C4-2B (cell line): ENCODE measurements around the gene UGT1A6.

Experiments
- H3K27ac ChIP-seq: fragments of 450-650 bp; 2 replicates; pipeline ENCODE4 v1.5.1; 2017
- ZFX ChIP-seq: fragments of 450-650 bp; IDR thresholded peaks from 2 replicates; pipeline ENCODE4 v1.6.1; 2017
- TF ChIP-seq, protein P1 (sequence below): fragments of 450-650 bp; conservative IDR thresholded peaks from 2 replicates; pipeline ENCODE4 v1.5.1; 2017; ENCODE audit warnings: mild to moderate bottlenecking

UGT1A6 gene

DNA sequence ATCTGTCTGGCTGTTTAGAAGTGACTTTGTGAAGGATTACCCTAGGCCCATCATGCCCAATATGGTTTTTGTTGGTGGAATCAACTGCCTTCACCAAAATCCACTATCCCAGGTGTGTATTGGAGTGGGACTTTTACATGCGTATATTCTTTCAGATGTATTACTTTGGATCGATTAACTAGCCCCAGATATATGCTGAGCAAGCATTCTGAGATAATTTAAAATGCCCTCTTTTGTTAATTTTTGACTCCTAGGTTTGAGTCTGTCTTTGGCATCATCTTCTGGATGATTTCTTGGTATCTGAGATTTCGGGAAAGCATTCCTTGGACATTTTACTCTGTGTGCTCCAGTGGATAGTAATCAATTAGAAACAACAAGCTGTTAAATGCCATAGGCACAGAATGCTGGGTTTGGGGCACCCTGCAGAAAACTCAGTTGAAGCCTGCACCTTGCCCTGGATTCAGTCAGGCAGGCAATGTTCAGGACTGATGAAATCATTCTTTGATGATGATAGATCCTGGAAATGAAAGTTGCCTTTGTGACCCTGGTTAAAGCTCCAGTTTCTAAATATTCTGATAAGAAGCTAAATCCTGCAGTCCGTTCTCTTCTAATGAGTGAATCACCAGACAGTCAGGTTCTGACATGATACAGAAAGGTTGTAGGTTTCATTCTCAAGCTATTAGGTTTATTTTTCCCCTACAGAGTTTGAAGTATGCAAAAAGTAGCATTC lies 68.5 kb downstream of the UGT1A6 start:
- no peak overlapping the region for H3K27ac ChIP-seq
- TF ChIP-seq ZFX: no peak

DNA sequence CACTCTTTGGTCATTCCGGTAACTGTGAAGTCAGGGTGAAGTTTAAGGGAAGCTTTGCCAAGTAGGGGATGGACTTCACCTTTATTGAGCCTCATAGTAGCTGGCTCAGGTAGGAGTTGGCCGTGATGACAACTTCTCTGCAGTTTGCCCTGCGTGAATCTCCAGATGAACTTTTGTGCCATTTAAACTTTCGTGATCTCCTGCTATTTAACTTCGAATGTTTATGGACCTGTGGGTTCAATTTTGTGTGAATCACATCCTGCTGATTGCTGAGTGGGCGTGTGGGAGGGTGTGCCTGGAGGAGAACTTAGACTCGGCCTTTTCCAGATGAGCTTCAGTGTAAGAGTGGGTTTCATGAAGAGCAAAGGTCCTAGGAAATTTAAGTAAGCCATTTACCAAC lies 71.6 kb downstream of the UGT1A6 start:
- no peak for TF ChIP-seq ZFX
- TF ChIP-seq, protein P1, sequence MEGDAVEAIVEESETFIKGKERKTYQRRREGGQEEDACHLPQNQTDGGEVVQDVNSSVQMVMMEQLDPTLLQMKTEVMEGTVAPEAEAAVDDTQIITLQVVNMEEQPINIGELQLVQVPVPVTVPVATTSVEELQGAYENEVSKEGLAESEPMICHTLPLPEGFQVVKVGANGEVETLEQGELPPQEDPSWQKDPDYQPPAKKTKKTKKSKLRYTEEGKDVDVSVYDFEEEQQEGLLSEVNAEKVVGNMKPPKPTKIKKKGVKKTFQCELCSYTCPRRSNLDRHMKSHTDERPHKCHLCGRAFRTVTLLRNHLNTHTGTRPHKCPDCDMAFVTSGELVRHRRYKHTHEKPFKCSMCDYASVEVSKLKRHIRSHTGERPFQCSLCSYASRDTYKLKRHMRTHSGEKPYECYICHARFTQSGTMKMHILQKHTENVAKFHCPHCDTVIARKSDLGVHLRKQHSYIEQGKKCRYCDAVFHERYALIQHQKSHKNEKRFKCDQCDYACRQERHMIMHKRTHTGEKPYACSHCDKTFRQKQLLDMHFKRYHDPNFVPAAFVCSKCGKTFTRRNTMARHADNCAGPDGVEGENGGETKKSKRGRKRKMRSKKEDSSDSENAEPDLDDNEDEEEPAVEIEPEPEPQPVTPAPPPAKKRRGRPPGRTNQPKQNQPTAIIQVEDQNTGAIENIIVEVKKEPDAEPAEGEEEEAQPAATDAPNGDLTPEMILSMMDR: no peak
- no peak overlapping the region for H3K27ac ChIP-seq

DNA sequence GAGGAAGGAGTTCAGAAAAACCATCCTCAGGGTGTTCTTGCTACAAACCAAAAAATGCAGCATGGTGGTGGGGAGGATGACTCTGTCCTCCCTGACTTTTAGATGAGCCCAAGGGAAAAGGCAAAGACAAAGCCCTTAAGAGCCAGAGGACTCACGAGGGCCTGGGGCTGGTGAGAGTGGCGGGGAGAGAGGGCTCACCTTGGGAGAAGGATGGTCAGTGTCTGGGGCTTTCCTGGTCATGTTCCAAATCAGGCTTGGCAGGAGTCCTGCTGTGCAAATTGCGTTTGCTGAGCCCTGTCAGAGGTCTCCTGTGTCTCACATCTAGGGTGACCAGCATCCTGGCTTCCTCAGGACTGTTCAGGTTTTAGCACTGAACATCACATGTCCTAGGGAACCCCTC lies 72.1 kb downstream of the UGT1A6 start:
- no peak for TF ChIP-seq ZFX
- TF ChIP-seq, protein P1: no peak
- H3K27ac ChIP-seq: no peak overlapping the region

DNA sequence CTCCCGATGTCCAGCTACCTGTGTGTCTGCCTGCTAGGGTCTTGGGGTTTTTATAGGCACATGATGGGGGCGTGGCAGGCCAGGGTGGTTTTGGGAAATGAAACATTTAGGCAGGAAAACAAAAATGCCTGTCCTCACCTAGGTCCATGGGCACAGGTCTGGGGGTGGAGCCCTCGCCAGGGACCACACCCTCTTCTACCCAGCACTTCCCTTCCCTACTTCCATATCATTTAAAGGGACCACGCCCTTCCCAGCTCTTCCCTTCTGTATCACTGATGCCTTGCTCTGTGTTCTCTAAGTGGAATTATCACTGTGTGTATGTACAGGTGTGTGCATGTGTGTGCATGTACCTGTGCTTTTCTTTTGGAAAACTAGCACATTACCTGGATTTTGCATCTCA lies 73.7 kb downstream of the UGT1A6 start:
- no peak for TF ChIP-seq ZFX
- TF ChIP-seq, protein P1: no peak
- H3K27ac ChIP-seq: no peak overlapping the region

DNA sequence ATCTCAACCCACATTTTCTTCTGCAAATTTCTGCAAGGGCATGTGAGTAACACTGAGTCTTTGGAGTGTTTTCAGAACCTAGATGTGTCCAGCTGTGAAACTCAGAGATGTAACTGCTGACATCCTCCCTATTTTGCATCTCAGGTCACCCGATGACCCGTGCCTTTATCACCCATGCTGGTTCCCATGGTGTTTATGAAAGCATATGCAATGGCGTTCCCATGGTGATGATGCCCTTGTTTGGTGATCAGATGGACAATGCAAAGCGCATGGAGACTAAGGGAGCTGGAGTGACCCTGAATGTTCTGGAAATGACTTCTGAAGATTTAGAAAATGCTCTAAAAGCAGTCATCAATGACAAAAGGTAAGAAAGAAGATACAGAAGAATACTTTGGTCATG lies 75.4 kb downstream of the UGT1A6 start:
- no peak overlapping the region for H3K27ac ChIP-seq
- TF ChIP-seq, protein P1: no peak
- TF ChIP-seq ZFX: no peak

DNA sequence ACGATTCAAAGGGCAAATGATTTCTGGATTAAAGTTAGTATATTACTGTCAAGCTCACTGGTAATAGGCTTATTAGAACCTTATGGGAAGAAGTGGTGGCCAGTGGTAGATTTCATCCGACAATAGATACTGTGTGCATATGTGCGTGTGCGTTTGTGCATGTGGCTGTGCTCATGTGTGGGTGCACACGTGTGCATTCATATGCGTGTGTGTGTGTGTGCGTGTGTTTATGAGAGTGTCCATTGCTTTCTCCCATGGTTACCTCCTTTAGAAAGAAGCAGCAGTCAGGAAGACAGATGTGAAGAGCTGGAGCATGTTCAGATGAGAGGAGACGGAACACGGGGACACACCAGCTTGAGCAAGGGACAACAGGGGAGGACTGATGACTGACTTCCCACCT lies 76.6 kb downstream of the UGT1A6 start:
- no peak overlapping the region for H3K27ac ChIP-seq
- TF ChIP-seq ZFX: no peak
- TF ChIP-seq, protein P1: no peak

DNA sequence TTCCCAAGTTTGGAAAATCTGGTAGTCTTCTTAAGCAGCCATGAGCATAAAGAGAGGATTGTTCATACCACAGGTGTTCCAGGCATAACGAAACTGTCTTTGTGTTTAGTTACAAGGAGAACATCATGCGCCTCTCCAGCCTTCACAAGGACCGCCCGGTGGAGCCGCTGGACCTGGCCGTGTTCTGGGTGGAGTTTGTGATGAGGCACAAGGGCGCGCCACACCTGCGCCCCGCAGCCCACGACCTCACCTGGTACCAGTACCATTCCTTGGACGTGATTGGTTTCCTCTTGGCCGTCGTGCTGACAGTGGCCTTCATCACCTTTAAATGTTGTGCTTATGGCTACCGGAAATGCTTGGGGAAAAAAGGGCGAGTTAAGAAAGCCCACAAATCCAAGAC lies 79.5 kb downstream of the UGT1A6 start:
- TF ChIP-seq ZFX: no peak
- TF ChIP-seq, protein P1: no peak
- no peak overlapping the region for H3K27ac ChIP-seq

DNA sequence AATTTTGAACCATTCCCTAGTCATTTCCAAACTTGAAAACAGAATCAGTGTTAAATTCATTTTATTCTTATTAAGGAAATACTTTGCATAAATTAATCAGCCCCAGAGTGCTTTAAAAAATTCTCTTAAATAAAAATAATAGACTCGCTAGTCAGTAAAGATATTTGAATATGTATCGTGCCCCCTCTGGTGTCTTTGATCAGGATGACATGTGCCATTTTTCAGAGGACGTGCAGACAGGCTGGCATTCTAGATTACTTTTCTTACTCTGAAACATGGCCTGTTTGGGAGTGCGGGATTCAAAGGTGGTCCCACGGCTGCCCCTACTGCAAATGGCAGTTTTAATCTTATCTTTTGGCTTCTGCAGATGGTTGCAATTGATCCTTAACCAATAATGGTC lies 79.9 kb downstream of the UGT1A6 start:
- TF ChIP-seq ZFX: no peak
- TF ChIP-seq, protein P1: peak; percentile 49
- no peak overlapping the region for H3K27ac ChIP-seq
